ENCODE measurements around the gene C1orf21.

- TF ChIP-seq POLR2A (IDR thresholded peaks at IDR 0.05) (no peak), CTCF (IDR thresholded peaks at IDR 0.05) (no peak)
These were observed 170.9 kb downstream of the C1orf21 start for GRCh38 chr1:184557423-184558347.

Measured in thyroid gland (tissue), 4 donors.